ENCODE results near the gene XPNPEP1. TPM values are rescaled to one million over a fixed set of nuclear protein-coding genes. Genes with fewer than 3 reads are reported as not detected.

The XPNPEP1 gene
- total and polyA plus RNA-seq, 9 donors: 61.4 to 76.7 (median 65.2) TPM

- no peaks in the 10 kb centered on the region for H3K36me3 ChIP-seq (ENCODE audit: control insufficient read depth, insufficient read depth, low read length)
- WGBS (ENCODE audit: insufficient coverage): 89% methylated on average over 3 of the region's 6 CpGs
- no peak overlapping the region for H3K4me3 ChIP-seq (ENCODE audit: low read length)
- peaks cover 31% of the 10 kb centered on the region for H3K4me1 ChIP-seq (ENCODE audit: control insufficient read depth, insufficient read depth, low read length)
- no peaks in the 10 kb centered on the region for H3K27me3 ChIP-seq (ENCODE audit: control insufficient read depth, insufficient read depth, low read length)
- no peaks in the 10 kb centered on the region for H3K9me3 ChIP-seq (replicated peaks; ENCODE audit: control insufficient read depth, low read depth, low read length)
- no peak for DNase-seq
- no peak overlapping the region for H3K27ac ChIP-seq (ENCODE audit: low read length)
Observed at GRCh38 chr10:109937460-109938065, 14.3 kb upstream of the XPNPEP1 start.

- no CpG with 5 or more reads among the region's 5 CpGs for WGBS (ENCODE audit: insufficient coverage)
- Histone ChIP-seq H3K27me3 (ENCODE audit: control insufficient read depth, insufficient read depth, low read length) (no peaks in the 10 kb centered on the region), H3K9me3 (replicated peaks; ENCODE audit: control insufficient read depth, low read depth, low read length) (no peaks in the 10 kb centered on the region), H3K27ac (ENCODE audit: low read length) (peak overlapping the region; percentile 65), H3K4me3 (ENCODE audit: low read length) (no peak overlapping the region), H3K4me1 (ENCODE audit: control insufficient read depth, insufficient read depth, low read length) (peaks cover 25% of the 10 kb centered on the region), H3K36me3 (ENCODE audit: control insufficient read depth, insufficient read depth, low read length) (no peaks in the 10 kb centered on the region)
- peak; percentile 81 for DNase-seq
Observed at GRCh38 chr10:109934958-109935793, 11.9 kb upstream of the XPNPEP1 start.

GRCh38 chr10:109933984-109934565 lies 10.8 kb upstream of the XPNPEP1 start:
- DNase-seq: peak; percentile 60
- no peaks in the 10 kb centered on the region for H3K27me3 ChIP-seq (ENCODE audit: control insufficient read depth, insufficient read depth, low read length)
- no peak overlapping the region for H3K4me3 ChIP-seq (ENCODE audit: low read length)
- H3K36me3 ChIP-seq (ENCODE audit: control insufficient read depth, insufficient read depth, low read length): no peaks in the 10 kb centered on the region
- no peaks in the 10 kb centered on the region for H3K9me3 ChIP-seq (replicated peaks; ENCODE audit: control insufficient read depth, low read depth, low read length)
- peaks cover 23% of the 10 kb centered on the region for H3K4me1 ChIP-seq (ENCODE audit: control insufficient read depth, insufficient read depth, low read length)
- H3K27ac ChIP-seq (ENCODE audit: low read length): no peak overlapping the region
- 35% methylated on average over 4 of the region's 5 CpGs for WGBS (ENCODE audit: insufficient coverage)

- Histone ChIP-seq H3K4me3 (ENCODE audit: low read length) (no peak overlapping the region), H3K9me3 (replicated peaks; ENCODE audit: control insufficient read depth, low read depth, low read length) (no peaks in the 10 kb centered on the region), H3K36me3 (ENCODE audit: control insufficient read depth, insufficient read depth, low read length) (no peaks in the 10 kb centered on the region), H3K27ac (ENCODE audit: low read length) (no peak overlapping the region), H3K4me1 (ENCODE audit: control insufficient read depth, insufficient read depth, low read length) (peaks cover 19% of the 10 kb centered on the region), H3K27me3 (ENCODE audit: control insufficient read depth, insufficient read depth, low read length) (no peaks in the 10 kb centered on the region)
- no peak for DNase-seq
- WGBS (ENCODE audit: insufficient coverage): 100% methylated on average over 1 of the region's 3 CpGs
Observed at GRCh38 chr10:109932968-109933367, 9.7 kb upstream of the XPNPEP1 start.

DNA sequence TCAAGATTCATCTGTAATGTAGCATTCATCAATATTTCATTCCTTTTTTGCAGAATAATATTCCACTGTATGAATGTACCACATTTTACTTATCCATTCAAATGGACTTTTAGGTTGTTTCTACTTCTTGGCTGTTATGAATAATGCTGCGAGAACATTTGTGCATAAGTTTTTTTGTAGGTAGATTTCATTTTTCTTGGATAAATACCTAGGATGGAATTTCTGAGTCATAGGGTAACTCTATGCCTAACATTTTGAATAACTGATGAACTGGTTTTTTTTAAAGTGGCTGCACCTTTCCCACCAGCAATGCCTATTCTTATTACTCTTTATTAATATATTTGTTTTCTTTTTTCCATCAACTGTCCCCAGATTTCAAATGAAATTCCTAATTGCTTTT lies 9.1 kb upstream of the XPNPEP1 start:
- H3K9me3 ChIP-seq (replicated peaks; ENCODE audit: control insufficient read depth, low read depth, low read length): no peaks in the 10 kb centered on the region
- no CpG with 5 or more reads among the region's 1 CpG for WGBS (ENCODE audit: insufficient coverage)
- H3K36me3 ChIP-seq (ENCODE audit: control insufficient read depth, insufficient read depth, low read length): no peaks in the 10 kb centered on the region
- no peak for DNase-seq
- peaks cover 19% of the 10 kb centered on the region for H3K4me1 ChIP-seq (ENCODE audit: control insufficient read depth, insufficient read depth, low read length)
- H3K27me3 ChIP-seq (ENCODE audit: control insufficient read depth, insufficient read depth, low read length): no peaks in the 10 kb centered on the region
- no peak overlapping the region for H3K4me3 ChIP-seq (ENCODE audit: low read length)
- H3K27ac ChIP-seq (ENCODE audit: low read length): no peak overlapping the region

DNA sequence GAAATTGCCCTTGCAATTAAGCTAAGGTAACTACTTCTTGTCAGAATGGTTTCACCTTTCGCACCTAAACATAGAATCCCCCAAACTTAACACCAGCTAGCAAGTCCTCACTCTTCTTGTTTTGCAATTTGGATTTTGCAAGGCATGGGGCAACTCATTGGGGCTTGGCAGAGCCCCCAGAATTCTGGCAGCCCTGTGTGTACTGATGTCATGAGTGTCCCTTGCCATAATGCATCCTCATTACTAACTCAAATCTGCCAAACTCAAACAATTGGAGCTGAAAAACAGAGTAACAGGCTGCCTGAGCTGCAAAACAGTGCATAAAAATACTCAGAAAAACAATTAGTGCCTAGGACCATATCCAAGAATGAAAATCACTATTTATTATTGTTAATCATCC lies 7.9 kb upstream of the XPNPEP1 start:
- no CpG with 5 or more reads among the region's 1 CpG for WGBS (ENCODE audit: insufficient coverage)
- DNase-seq: no peak

DNA sequence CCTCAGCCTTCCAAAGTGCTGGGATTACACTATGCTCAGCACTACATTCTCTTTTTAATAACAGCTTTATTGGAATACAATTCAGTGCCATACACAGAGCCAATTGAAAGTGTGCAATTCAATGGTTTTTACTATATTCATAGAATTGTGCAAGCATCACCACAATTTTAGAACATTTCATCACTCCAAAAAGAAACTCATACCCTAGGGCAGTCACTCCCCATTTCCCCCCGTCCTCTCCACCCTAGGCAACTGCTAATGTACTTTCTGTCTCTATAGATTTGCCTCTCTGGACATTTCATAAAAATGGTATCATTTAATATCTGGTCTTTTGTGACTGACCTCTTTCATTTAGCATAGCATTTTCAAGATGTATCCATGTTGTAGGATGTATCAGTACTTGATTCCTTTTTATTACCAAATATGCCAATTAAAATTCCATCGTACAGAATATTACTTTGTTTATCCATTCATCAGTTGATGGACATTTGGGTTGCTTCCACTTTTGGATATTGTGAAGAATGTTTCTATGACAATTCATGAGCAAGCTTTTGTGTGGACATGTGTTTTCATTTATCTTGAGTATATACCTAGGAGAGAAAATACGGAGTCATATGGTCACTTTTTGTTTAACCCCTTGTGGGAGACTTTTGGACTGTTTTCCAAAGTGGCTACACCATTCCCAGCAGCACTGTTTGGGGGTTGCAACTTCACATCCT lies 6.3 kb upstream of the XPNPEP1 start:
- Histone ChIP-seq H3K27me3 (ENCODE audit: control insufficient read depth, insufficient read depth, low read length) (no peaks in the 10 kb centered on the region), H3K36me3 (ENCODE audit: control insufficient read depth, insufficient read depth, low read length) (no peaks in the 10 kb centered on the region), H3K4me3 (ENCODE audit: low read length) (no peak overlapping the region), H3K27ac (ENCODE audit: low read length) (peak overlapping the region; percentile 67), H3K4me1 (ENCODE audit: control insufficient read depth, insufficient read depth, low read length) (peaks cover 15% of the 10 kb centered on the region), H3K9me3 (replicated peaks; ENCODE audit: control insufficient read depth, low read depth, low read length) (no peaks in the 10 kb centered on the region)
- no CpG with 5 or more reads among the region's 3 CpGs for WGBS (ENCODE audit: insufficient coverage)
- DNase-seq: no peak

More for the DNA sequence above, 7.9 kb upstream of the XPNPEP1 start:
- H3K27ac ChIP-seq (ENCODE audit: low read length): no peak overlapping the region
- H3K9me3 ChIP-seq (replicated peaks; ENCODE audit: control insufficient read depth, low read depth, low read length): no peaks in the 10 kb centered on the region
- H3K27me3 ChIP-seq (ENCODE audit: control insufficient read depth, insufficient read depth, low read length): no peaks in the 10 kb centered on the region
- H3K4me3 ChIP-seq (ENCODE audit: low read length): no peak overlapping the region
- no peaks in the 10 kb centered on the region for H3K36me3 ChIP-seq (ENCODE audit: control insufficient read depth, insufficient read depth, low read length)
- peaks cover 19% of the 10 kb centered on the region for H3K4me1 ChIP-seq (ENCODE audit: control insufficient read depth, insufficient read depth, low read length)

DNA sequence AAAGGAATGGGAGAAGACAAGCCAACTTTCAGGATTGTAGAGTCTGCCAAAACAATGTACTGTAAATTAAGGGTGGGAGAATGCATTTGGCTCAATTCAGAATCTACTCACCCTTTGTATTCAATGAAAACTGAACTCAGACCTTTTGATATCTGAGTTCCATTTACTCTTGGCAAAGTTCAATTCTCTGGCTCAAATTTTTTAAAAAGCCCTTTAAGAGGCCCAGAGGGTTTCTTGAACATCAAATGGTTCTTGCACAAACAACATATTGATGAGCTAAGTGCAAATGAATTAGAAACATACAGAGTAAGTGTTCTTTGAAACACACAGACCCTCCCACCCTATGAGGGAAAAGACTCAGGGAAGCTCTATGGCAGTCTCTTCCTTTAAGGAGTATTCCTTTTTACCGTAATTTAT lies 5.2 kb upstream of the XPNPEP1 start:
- DNase-seq: peak; percentile 94
- Histone ChIP-seq H3K27ac (ENCODE audit: low read length) (peak overlapping the region; percentile 67), H3K4me1 (ENCODE audit: control insufficient read depth, insufficient read depth, low read length) (peaks cover 12% of the 10 kb centered on the region), H3K9me3 (replicated peaks; ENCODE audit: control insufficient read depth, low read depth, low read length) (no peaks in the 10 kb centered on the region), H3K27me3 (ENCODE audit: control insufficient read depth, insufficient read depth, low read length) (no peaks in the 10 kb centered on the region), H3K36me3 (ENCODE audit: control insufficient read depth, insufficient read depth, low read length) (no peaks in the 10 kb centered on the region), H3K4me3 (ENCODE audit: low read length) (no peak overlapping the region)
- no CpG with 5 or more reads among the region's 1 CpG for WGBS (ENCODE audit: insufficient coverage)

- H3K36me3 ChIP-seq (ENCODE audit: control insufficient read depth, insufficient read depth, low read length): no peaks in the 10 kb centered on the region
- 33% methylated on average over 1 of the region's 2 CpGs for WGBS (ENCODE audit: insufficient coverage)
- peaks cover 22% of the 10 kb centered on the region for H3K4me1 ChIP-seq (ENCODE audit: control insufficient read depth, insufficient read depth, low read length)
- H3K27me3 ChIP-seq (ENCODE audit: control insufficient read depth, insufficient read depth, low read length): no peaks in the 10 kb centered on the region
- H3K9me3 ChIP-seq (replicated peaks; ENCODE audit: control insufficient read depth, low read depth, low read length): no peaks in the 10 kb centered on the region
- H3K27ac ChIP-seq (ENCODE audit: low read length): peak overlapping the region; percentile 67
- no peak overlapping the region for H3K4me3 ChIP-seq (ENCODE audit: low read length)
- no peak for DNase-seq
Observed at GRCh38 chr10:109926825-109927224, 3.5 kb upstream of the XPNPEP1 start.
